Measurements from ENCODE around the gene CTIF. TPM values are rescaled to one million over a fixed set of nuclear protein-coding genes. Genes with fewer than 3 reads are reported as not detected.

CTIF gene
- total RNA-seq, 4 donors from 2014 or later, result 14.1 to 78.2 (median 18.4) TPM

DNA sequence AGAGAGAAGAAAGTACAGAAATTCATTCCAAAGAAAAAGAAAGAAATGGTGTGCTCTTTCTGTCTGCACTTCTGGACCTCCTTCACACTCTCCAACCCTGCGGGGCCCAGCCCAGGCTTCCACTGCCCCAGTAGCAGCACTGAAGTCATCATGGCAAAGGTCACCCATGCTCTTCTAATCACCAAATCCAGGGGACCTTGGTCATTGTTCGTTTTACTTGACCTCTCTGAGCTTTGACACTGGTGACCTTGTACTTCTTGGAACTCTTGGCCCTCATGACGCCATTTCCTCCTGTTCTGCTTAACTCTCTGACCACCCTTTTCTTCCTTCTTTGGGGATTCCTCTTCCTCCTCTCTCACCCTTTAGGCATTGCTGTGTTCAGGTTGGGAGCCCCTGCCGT is 306.3 kb downstream of the CTIF start:
- no peak for TF ChIP-seq EP300 (IDR thresholded peaks at IDR 0.05; ENCODE audit: low read depth)
- no peak for TF ChIP-seq CTCF (IDR thresholded peaks at IDR 0.05)
- in situ Hi-C loops (cut with MboI; ENCODE audit: low pct_ligation_motif_present in 1 of 4, low pct_unique_long_range_greater_than_20kb in 1 of 4, low sequenced_read_pairs in 3 of 4), result no loop called here
- intact Hi-C loops (cut with DNase I; ENCODE audit: low total_unique reads), result no loop called here
- DNase-seq, result no peak
- Histone ChIP-seq H3K27me3 (no peaks in the 10 kb centered on the region), H3K36me3 (no peaks in the 10 kb centered on the region), H3K4me3 (no peak overlapping the region), H3K9me3 (no peaks in the 10 kb centered on the region), H3K4me1 (peaks cover 0 to 23% (median 5%) of the 10 kb centered on the region in 4 donors), H3K27ac (no peak overlapping the region)
- 80 to 90% methylated on average over 3 to 4 of the region's 4 CpGs for WGBS, 2 donors (ENCODE audit: low coverage in 1 of 2)

- no peaks in the 10 kb centered on the region for H3K9me3 ChIP-seq
- no peaks in the 10 kb centered on the region for H3K27me3 ChIP-seq
- intact Hi-C loops (cut with DNase I; ENCODE audit: low total_unique reads) (no loop called here), in situ Hi-C loops (cut with MboI; ENCODE audit: low pct_ligation_motif_present in 1 of 4, low pct_unique_long_range_greater_than_20kb in 1 of 4, low sequenced_read_pairs in 3 of 4) (no loop called here)
- no peak for DNase-seq
- no peak overlapping the region for H3K4me3 ChIP-seq
- no peaks in the 10 kb centered on the region for H3K36me3 ChIP-seq
- TF ChIP-seq EP300 (IDR thresholded peaks at IDR 0.05; ENCODE audit: low read depth) (no peak), CTCF (IDR thresholded peaks at IDR 0.05) (no peak)
- H3K4me1 ChIP-seq, result peaks cover 0 to 28% (median 7%) of the 10 kb centered on the region in 4 donors
- H3K27ac ChIP-seq, result no peak overlapping the region
- WGBS, 2 donors (ENCODE audit: low coverage in 1 of 2), result 91 to 95% methylated on average over 2 of the region's 2 CpGs
Observed at GRCh38 chr18:48846423-48846932, 307.6 kb downstream of the CTIF start.

DNA sequence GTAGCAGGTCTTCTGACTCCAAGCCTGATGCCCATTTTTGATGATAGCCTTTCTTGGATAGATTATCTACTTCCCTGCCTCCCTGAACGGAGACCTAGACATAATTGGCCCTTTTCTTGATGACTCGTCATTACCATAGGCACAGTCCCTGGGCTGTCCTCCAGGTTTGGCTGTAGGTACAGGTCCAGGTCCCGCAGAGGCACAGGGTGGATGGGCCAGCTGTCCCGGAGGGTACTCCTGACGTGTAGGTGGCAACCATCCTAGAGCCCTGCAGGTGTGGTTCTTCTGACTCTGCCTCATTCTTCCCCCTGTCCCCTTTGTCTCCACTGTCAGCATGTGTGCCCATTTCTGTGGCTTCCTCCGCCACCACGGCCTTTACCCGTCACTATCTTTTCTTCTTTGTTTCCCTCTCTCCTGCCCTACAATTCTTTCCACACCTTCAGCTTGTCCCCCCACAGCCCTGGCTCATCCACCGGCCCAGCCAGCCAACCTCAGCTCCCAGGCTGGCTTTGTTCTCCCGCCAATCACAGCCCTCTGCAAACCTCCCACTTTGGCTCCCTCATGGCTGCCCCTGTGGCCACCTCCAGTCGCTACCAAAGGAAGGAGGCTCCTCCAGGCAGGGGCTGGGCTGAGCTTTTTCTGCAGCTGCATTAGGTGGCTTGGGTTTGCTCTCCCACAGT is 309.1 kb downstream of the CTIF start:
- H3K27ac ChIP-seq, result no peak overlapping the region
- H3K4me1 ChIP-seq, result peaks cover 0 to 13% (median 8%) of the 10 kb centered on the region in 4 donors
- WGBS, 2 donors (ENCODE audit: low coverage in 1 of 2), result 88 to 90% methylated on average over 2 to 11 of the region's 11 CpGs
- DNase-seq, result no peak
- H3K27me3 ChIP-seq, result no peaks in the 10 kb centered on the region
- H3K9me3 ChIP-seq, result no peaks in the 10 kb centered on the region
- no peaks in the 10 kb centered on the region for H3K36me3 ChIP-seq
- H3K4me3 ChIP-seq, result no peak overlapping the region
- no peak for TF ChIP-seq POLR2A (IDR thresholded peaks at IDR 0.05)
- TF ChIP-seq POLR2AphosphoS5 (IDR thresholded peaks at IDR 0.05), result no peak
- TF ChIP-seq EP300 (IDR thresholded peaks at IDR 0.05; ENCODE audit: low read depth), result no peak
- TF ChIP-seq CTCF (IDR thresholded peaks at IDR 0.05), result no peak
- intact Hi-C loops (cut with DNase I; ENCODE audit: low total_unique reads) (no loop called here), in situ Hi-C loops (cut with MboI; ENCODE audit: low pct_ligation_motif_present in 1 of 4, low pct_unique_long_range_greater_than_20kb in 1 of 4, low sequenced_read_pairs in 3 of 4) (no loop called here)

DNA sequence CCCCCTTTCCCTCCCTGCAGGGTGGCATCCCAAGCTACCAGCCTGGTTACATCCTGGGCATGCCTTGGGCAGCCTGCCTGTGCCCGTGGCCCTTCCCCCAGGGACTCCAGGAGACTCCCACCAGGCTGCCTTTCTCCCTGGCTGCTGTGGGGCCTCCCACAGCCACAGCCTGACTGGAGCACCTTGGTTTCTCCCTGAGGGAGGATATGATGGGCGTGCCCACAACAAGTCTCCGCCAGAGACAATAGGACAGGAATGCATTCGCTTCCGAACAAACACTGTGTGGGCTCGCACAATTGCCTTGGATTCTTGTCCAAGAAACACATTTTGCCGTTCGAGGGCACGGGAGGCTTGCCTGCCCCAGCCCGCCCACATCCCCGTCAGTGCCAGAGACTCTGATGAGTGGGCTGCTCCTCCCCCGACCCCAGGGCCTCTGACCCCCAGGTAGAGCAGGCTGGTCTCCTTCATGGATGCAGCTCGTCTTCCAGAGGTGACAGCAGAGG is 309.9 kb downstream of the CTIF start:
- TF ChIP-seq POLR2AphosphoS5 (IDR thresholded peaks at IDR 0.05) (no peak), EP300 (IDR thresholded peaks at IDR 0.05; ENCODE audit: low read depth) (no peak), CTCF (IDR thresholded peaks at IDR 0.05) (no peak), POLR2A (IDR thresholded peaks at IDR 0.05) (no peak)
- Histone ChIP-seq H3K4me3 (no peak overlapping the region), H3K9me3 (no peaks in the 10 kb centered on the region), H3K27ac (no peak overlapping the region), H3K36me3 (no peaks in the 10 kb centered on the region), H3K27me3 (no peaks in the 10 kb centered on the region), H3K4me1 (peaks cover 0 to 11% (median 8%) of the 10 kb centered on the region in 4 donors)
- no peak for DNase-seq
- 74% methylated on average over 13 of the region's 13 CpGs; no CpG with 5 or more reads in 1 of the 2 donors for WGBS, 2 donors (ENCODE audit: low coverage in 1 of 2)
- in situ Hi-C loops (cut with MboI; ENCODE audit: low pct_ligation_motif_present in 1 of 4, low pct_unique_long_range_greater_than_20kb in 1 of 4, low sequenced_read_pairs in 3 of 4) (no loop called here), intact Hi-C loops (cut with DNase I; ENCODE audit: low total_unique reads) (no loop called here)

All from transverse colon (tissue), 4 donors.